ENCODE measurements around the gene MDGA2. TPM values are rescaled to one million over a fixed set of nuclear protein-coding genes. Genes with fewer than 3 reads are reported as not detected.

Gene MDGA2
- total and polyA plus RNA-seq, 2 of the 8 experiments (the other 6 are each of a cell fraction or from before 2014, with no cell fraction given): 0.11 to 0.69 TPM

DNA sequence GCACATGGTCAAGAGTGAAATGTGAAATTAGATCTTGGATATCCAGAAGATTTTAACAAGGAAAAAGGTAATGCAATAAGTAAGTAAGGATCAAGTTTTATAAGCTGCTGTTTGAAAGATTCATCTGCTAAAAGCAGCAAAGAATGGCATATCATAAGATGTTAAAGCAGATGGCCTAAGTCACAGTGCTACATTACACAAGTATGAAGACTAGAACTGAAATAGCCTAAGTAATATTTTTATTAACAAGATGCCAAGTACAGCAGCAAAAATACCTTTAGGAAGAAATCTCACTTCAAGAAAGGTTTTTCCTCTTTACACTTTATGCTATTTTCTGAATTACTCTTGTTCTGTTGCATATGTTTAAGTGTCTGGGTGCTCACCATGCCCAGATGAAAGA, 414.1 kb downstream of the MDGA2 start:
- H2AK5ac ChIP-seq (ENCODE audit: low read depth, low read length): no peak overlapping the region
- no peak overlapping the region for H3K4ac ChIP-seq (replicated peaks; ENCODE audit: insufficient read length, low read depth, low read length)
- H3K9ac ChIP-seq (replicated peaks in 1 of 4; ENCODE audit: extremely low read depth in 1 of 4, low read depth in 3 of 4, low read length in 3 of 4): no peak overlapping the region
- H3K4me2 ChIP-seq (ENCODE audit: insufficient read depth in 1 of 2, low read depth in 2 of 2, low read length in 2 of 2): no peak overlapping the region
- CTCF ChIA-PET (ENCODE audit: partially characterized antibody): no interaction called here
- H4K8ac ChIP-seq (ENCODE audit: extremely low read depth, insufficient read depth, low read length): no peak overlapping the region
- H2BK12ac ChIP-seq (ENCODE audit: low read depth, low read length): no peak overlapping the region
- H3K9me3 ChIP-seq (ENCODE audit: insufficient read depth in 2 of 2, low read depth in 1 of 2, low read length in 1 of 2): no peaks in the 10 kb centered on the region
- peaks cover 0 to 1% (median 0%) of the 10 kb centered on the region in 4 experiments; a peak in 1 of 7 replicates for H3K27me3 ChIP-seq (replicated peaks in 1 of 4; ENCODE audit: control insufficient read depth in 3 of 4, extremely low read depth in 1 of 4, insufficient read depth in 3 of 4, low read length in 3 of 4)
- no peak overlapping the region for H3K4me3 ChIP-seq (ENCODE audit: extremely low read depth in 1 of 4, insufficient read depth in 2 of 4, low read depth in 3 of 4, low read length in 4 of 4)
- no peak overlapping the region for H2BK120ac ChIP-seq (replicated peaks; ENCODE audit: low read depth, low read length)
- H3K36me3 ChIP-seq (ENCODE audit: control insufficient read depth in 2 of 4, insufficient read depth in 4 of 4, low read length in 3 of 4): no peaks in the 10 kb centered on the region
- H3K14ac ChIP-seq (ENCODE audit: insufficient read length): no peak overlapping the region
- H3K18ac ChIP-seq (ENCODE audit: extremely low read depth, low read length): no peak overlapping the region
- H3K23ac ChIP-seq (ENCODE audit: insufficient read length): no peak overlapping the region
- no peak overlapping the region for H4K5ac ChIP-seq (ENCODE audit: insufficient read length, low read depth, low read length)
- no peak overlapping the region for H3K56ac ChIP-seq (replicated peaks; ENCODE audit: insufficient read length, low read depth, low read length)
- H3K27ac ChIP-seq (ENCODE audit: low read depth, low read length): no peak overlapping the region
- H2BK20ac ChIP-seq (ENCODE audit: low read length): no peak overlapping the region
- H3K4me1 ChIP-seq (replicated peaks in 1 of 4; ENCODE audit: control insufficient read depth in 3 of 4, insufficient read depth in 4 of 4, low read length in 3 of 4): no peaks in the 10 kb centered on the region
- no peak overlapping the region for H2AFZ ChIP-seq (ENCODE audit: low read length)
- H2BK15ac ChIP-seq (ENCODE audit: low read length): no peak overlapping the region
- no peak for FAIRE-seq
- H3K79me1 ChIP-seq (ENCODE audit: low read depth, low read length): no peaks in the 10 kb centered on the region
- H2BK5ac ChIP-seq (ENCODE audit: low read depth, low read length): no peak overlapping the region
- H3K79me2 ChIP-seq (ENCODE audit: control insufficient read depth in 1 of 2, insufficient read depth in 2 of 2, low read length in 2 of 2): no peaks in the 10 kb centered on the region
- no peak overlapping the region for H4K91ac ChIP-seq (replicated peaks; ENCODE audit: insufficient read length, low read length)
- H4K20me1 ChIP-seq (replicated peaks in 1 of 2; ENCODE audit: control insufficient read depth in 1 of 2, insufficient read depth in 2 of 2, low read length in 2 of 2): no peaks in the 10 kb centered on the region
- no peaks in the 10 kb centered on the region; the same call in 1 of the 2 replicates for H3K23me2 ChIP-seq (ENCODE audit: low read depth, low read length)
- DNase-seq (ENCODE audit: low read depth in 1 of 2, low spot score in 2 of 2): no peak
- POLR2A ChIA-PET (ENCODE audit: partially characterized antibody): no interaction called here
- no peak for TF ChIP-seq POLR2A (IDR thresholded peaks at IDR 0.05; ENCODE audit: control extremely low read depth in 1 of 2, low read depth in 2 of 2, low read length in 2 of 2)
- TF ChIP-seq TEAD4 (IDR thresholded peaks at IDR 0.05; ENCODE audit: low read depth, low read length): no peak
- TF ChIP-seq SP2 (IDR thresholded peaks at IDR 0.05; ENCODE audit: low read length): no peak
- TF ChIP-seq KDM5A (IDR thresholded peaks at IDR 0.05; ENCODE audit: low read length): no peak
- no peak for TF ChIP-seq ASH2L (IDR thresholded peaks at IDR 0.05; ENCODE audit: low read length)
- no peak for TF ChIP-seq RBBP5 (IDR thresholded peaks at IDR 0.05; ENCODE audit: borderline replicate concordance, low read depth, low read length)
- no peak for TF ChIP-seq TAF1 (IDR thresholded peaks at IDR 0.05; ENCODE audit: low read depth, low read length)
- no peak for TF ChIP-seq EGR1 (IDR thresholded peaks at IDR 0.05; ENCODE audit: borderline replicate concordance, low read depth, low read length)
- no peak for TF ChIP-seq CHD2 (IDR thresholded peaks at IDR 0.05; ENCODE audit: low read length)
- no peak for TF ChIP-seq YY1 (IDR thresholded peaks at IDR 0.05; ENCODE audit: low read depth, low read length)
- TF ChIP-seq BACH1 (IDR thresholded peaks at IDR 0.05; ENCODE audit: low read length): no peak
- no peak for TF ChIP-seq EZH2 (IDR thresholded peaks at IDR 0.05; ENCODE audit: low read depth, low read length, severe bottlenecking)
- no peak for TF ChIP-seq SAP30 (IDR thresholded peaks at IDR 0.05; ENCODE audit: insufficient read depth, insufficient replicate concordance, low read length)
- no peak for TF ChIP-seq KDM4A (IDR thresholded peaks at IDR 0.05; ENCODE audit: low read depth, low read length, severe bottlenecking)
- TF ChIP-seq, protein P1, sequence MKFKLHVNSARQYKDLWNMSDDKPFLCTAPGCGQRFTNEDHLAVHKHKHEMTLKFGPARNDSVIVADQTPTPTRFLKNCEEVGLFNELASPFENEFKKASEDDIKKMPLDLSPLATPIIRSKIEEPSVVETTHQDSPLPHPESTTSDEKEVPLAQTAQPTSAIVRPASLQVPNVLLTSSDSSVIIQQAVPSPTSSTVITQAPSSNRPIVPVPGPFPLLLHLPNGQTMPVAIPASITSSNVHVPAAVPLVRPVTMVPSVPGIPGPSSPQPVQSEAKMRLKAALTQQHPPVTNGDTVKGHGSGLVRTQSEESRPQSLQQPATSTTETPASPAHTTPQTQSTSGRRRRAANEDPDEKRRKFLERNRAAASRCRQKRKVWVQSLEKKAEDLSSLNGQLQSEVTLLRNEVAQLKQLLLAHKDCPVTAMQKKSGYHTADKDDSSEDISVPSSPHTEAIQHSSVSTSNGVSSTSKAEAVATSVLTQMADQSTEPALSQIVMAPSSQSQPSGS (IDR thresholded peaks at IDR 0.05; ENCODE audit: low read length): no peak

All from H1 (cell line).